MM.1S (cell line): Measurements from ENCODE around the gene SHMT2.

Experiments used
- DNase-seq: peaks from one replicate; pipeline ENCODE4 v3.0.0-alpha.2; 2015
- H2AFZ ChIP-seq: fragments of 300-600 bp; sonication (generic); 2 replicates; pipeline ENCODE4 v1.6.0; 2016; ENCODE audit warnings: antibody characterized with exemption, low read length
- H3F3A ChIP-seq: fragments of 300-600 bp; sonication (generic); 2 replicates; pipeline ENCODE4 v1.6.1; 2016; ENCODE audit warnings: mild to moderate bottlenecking, antibody characterized with exemption, low read length, moderate library complexity, mixed read lengths; ENCODE audit not compliant: insufficient read depth
- H3K27ac ChIP-seq: fragments of 300-600 bp; sonication (generic); 2 replicates; pipeline ENCODE4 v1.5.1; 2016; ENCODE audit warnings: mild to moderate bottlenecking, low read length
- H3K27me3 ChIP-seq: fragments of 300-600 bp; sonication (generic); replicated peaks from 2 replicates; pipeline ENCODE4 v1.6.0; 2016; ENCODE audit warnings: low read length; ENCODE audit not compliant: insufficient read depth
- H3K36me3 ChIP-seq: fragments of 300-600 bp; sonication (generic); replicated peaks from 2 replicates; pipeline ENCODE4 v1.6.1; 2016; ENCODE audit warnings: mild to moderate bottlenecking, low read length, mixed read lengths; ENCODE audit not compliant: insufficient read depth
- H3K4me1 ChIP-seq: fragments of 300-600 bp; sonication (generic); 2 replicates; pipeline ENCODE4 v1.6.1; 2016; ENCODE audit warnings: low read length, mixed read lengths
- H3K4me2 ChIP-seq: fragments of 300-600 bp; sonication (generic); 2 replicates; pipeline ENCODE4 v1.6.0; 2016; ENCODE audit warnings: low read depth, low read length
- H3K4me3 ChIP-seq: fragments of 300-600 bp; sonication (generic); 2 replicates; pipeline ENCODE4 v1.5.1; 2016; ENCODE audit warnings: low read length, mixed read lengths
- H3K79me2 ChIP-seq: fragments of 300-600 bp; sonication (generic); 2 replicates; pipeline ENCODE4 v1.6.1; 2016; ENCODE audit warnings: mixed run types, low read length, mixed read lengths
- H3K9ac ChIP-seq: fragments of 300-600 bp; sonication (generic); 2 replicates; pipeline ENCODE4 v1.6.1; 2016; ENCODE audit warnings: low read length, mixed read lengths
- H3K9me2 ChIP-seq: fragments of 300-600 bp; sonication (generic); replicated peaks from 2 replicates; pipeline ENCODE4 v1.6.1; 2016; ENCODE audit warnings: mild to moderate bottlenecking, low read length, mixed read lengths; ENCODE audit not compliant: insufficient read depth
- H3K9me3 ChIP-seq: fragments of 300-600 bp; sonication (generic); replicated peaks from 2 replicates; pipeline ENCODE4 v1.6.1; 2016; ENCODE audit warnings: mild to moderate bottlenecking, low read length, mixed read lengths; ENCODE audit not compliant: insufficient read depth
- H4K20me1 ChIP-seq: fragments of 300-600 bp; sonication (generic); 2 replicates; pipeline ENCODE4 v1.6.1; 2016; ENCODE audit warnings: mild to moderate bottlenecking, low read length, moderate library complexity, mixed read lengths; ENCODE audit not compliant: insufficient read depth
- CTCF ChIP-seq: fragments of 300-600 bp; sonication (generic); IDR thresholded peaks from 2 replicates; pipeline ENCODE4 v1.5.1; 2016; ENCODE audit warnings: antibody characterized with exemption, low read length, mixed read lengths
- EZH2 ChIP-seq: fragments of 300-600 bp; sonication (generic); optimal IDR thresholded peaks from 2 replicates; pipeline ENCODE3; 2017; ENCODE audit warnings: low read depth, mild to moderate bottlenecking, antibody characterized with exemption, low read length, mixed read lengths
- EZH2phosphoT487 ChIP-seq: fragments of 300-600 bp; sonication (generic); IDR thresholded peaks from 2 replicates; pipeline ENCODE4 v1.6.1; 2018; ENCODE audit warnings: antibody characterized with exemption, low read length

The SHMT2 gene

GRCh38 chr12:57181561-57182155, 47.9 kb upstream of the SHMT2 start:
- H3K27ac ChIP-seq: no peak overlapping the region
- no peak for TF ChIP-seq EZH2
- no peak for TF ChIP-seq CTCF
- TF ChIP-seq EZH2phosphoT487: no peak
- H3K9me3 ChIP-seq: no peaks in the 10 kb centered on the region
- no peak overlapping the region for H3K4me2 ChIP-seq
- H3K36me3 ChIP-seq: no peaks in the 10 kb centered on the region
- H3K4me1 ChIP-seq: peaks cover 3% of the 10 kb centered on the region; the same call in 1 of the 2 replicates
- no peak overlapping the region for H3K9ac ChIP-seq
- H3F3A ChIP-seq: no peaks in the 10 kb centered on the region
- H3K27me3 ChIP-seq: peaks cover 71% of the 10 kb centered on the region
- H3K4me3 ChIP-seq: no peak overlapping the region
- H4K20me1 ChIP-seq: no peaks in the 10 kb centered on the region
- H3K9me2 ChIP-seq: no peaks in the 10 kb centered on the region
- H3K79me2 ChIP-seq: no peaks in the 10 kb centered on the region
- no peak for DNase-seq
- no peak overlapping the region for H2AFZ ChIP-seq

- H3K36me3 ChIP-seq: no peaks in the 10 kb centered on the region
- H3K4me3 ChIP-seq: no peak overlapping the region
- no peak overlapping the region for H2AFZ ChIP-seq
- H3K79me2 ChIP-seq: no peaks in the 10 kb centered on the region
- TF ChIP-seq EZH2phosphoT487 (no peak), CTCF (peak; percentile 92)
- peaks cover 3% of the 10 kb centered on the region; the same call in 1 of the 2 replicates for H3K4me1 ChIP-seq
- H3F3A ChIP-seq: no peaks in the 10 kb centered on the region
- no peak overlapping the region for H3K9ac ChIP-seq
- no peak overlapping the region for H3K4me2 ChIP-seq
- H3K9me2 ChIP-seq: no peaks in the 10 kb centered on the region
- peaks cover 77% of the 10 kb centered on the region for H3K27me3 ChIP-seq
- H4K20me1 ChIP-seq: no peaks in the 10 kb centered on the region
- no peaks in the 10 kb centered on the region for H3K9me3 ChIP-seq
- H3K27ac ChIP-seq: no peak overlapping the region
- DNase-seq: peak; percentile 78
Observed at GRCh38 chr12:57182918-57183575, 46.5 kb upstream of the SHMT2 start.

DNA sequence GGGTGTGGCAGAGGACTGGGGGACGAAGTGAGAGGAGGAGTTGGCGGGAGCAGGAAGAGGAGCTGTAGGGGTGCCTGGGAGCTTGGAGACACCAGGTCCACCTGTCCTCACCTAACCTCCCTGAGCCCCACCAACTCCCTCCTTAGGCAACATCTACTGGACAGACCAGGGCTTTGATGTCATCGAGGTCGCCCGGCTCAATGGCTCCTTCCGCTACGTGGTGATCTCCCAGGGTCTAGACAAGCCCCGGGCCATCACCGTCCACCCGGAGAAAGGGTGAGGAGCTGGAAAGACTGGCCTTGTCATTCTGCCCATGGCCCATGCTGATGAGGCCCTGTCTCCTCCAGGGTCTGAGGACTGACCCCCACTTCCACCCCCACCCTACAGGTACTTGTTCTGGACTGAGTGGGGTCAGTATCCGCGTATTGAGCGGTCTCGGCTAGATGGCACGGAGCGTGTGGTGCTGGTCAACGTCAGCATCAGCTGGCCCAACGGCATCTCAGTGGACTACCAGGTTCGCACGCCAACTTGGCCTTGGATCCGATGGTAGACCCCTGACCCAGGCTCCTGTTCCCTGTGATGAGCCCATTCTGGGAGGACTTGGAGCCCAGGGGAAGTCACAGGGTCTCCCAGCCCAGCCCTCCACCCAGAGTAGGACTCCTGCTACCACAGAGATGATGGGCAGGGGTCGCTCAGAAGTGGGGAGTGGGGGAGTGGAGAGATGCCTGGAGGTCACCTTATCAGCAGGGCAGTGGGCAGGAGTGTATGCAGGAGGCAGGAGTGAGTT, 45.4 kb upstream of the SHMT2 start:
- Histone ChIP-seq H2AFZ (no peak overlapping the region), H3K4me3 (no peak overlapping the region), H3K27ac (no peak overlapping the region), H3K27me3 (peaks cover 78% of the 10 kb centered on the region), H3K9me3 (no peaks in the 10 kb centered on the region), H3F3A (no peaks in the 10 kb centered on the region), H3K4me2 (no peak overlapping the region), H3K4me1 (peaks cover 3% of the 10 kb centered on the region; the same call in 1 of the 2 replicates), H3K36me3 (no peaks in the 10 kb centered on the region), H3K9ac (no peak overlapping the region), H3K79me2 (no peaks in the 10 kb centered on the region), H4K20me1 (no peaks in the 10 kb centered on the region), H3K9me2 (no peaks in the 10 kb centered on the region)
- TF ChIP-seq EZH2phosphoT487 (no peak), CTCF (no peak), EZH2 (no peak)
- DNase-seq: no peak
